ENCODE measurements around the gene GOLM1. TPM values are rescaled to one million over a fixed set of nuclear protein-coding genes. Genes with fewer than 3 reads are reported as not detected.

The GOLM1 gene
- total RNA-seq, 1 donor from 2014 or later: 126 TPM

GRCh38 chr9:86043999-86044398, 55.4 kb downstream of the GOLM1 start:
- H3K4me1 Mint-ChIP-seq (ENCODE audit: low read depth, unreplicated experiment): no peaks in the 10 kb centered on the region
- H3K9ac ChIP-seq (ENCODE audit: low read length): no peak overlapping the region
- H3K9me3 Mint-ChIP-seq (ENCODE audit: unreplicated experiment): no peaks in the 10 kb centered on the region
- no peak overlapping the region for H3K27ac Mint-ChIP-seq (ENCODE audit: unreplicated experiment)
- H3K79me2 ChIP-seq (ENCODE audit: insufficient read depth, low read length): no peaks in the 10 kb centered on the region
- no peak overlapping the region for H3K4me3 Mint-ChIP-seq (ENCODE audit: unreplicated experiment)
- H3K27me3 Mint-ChIP-seq (ENCODE audit: low read depth, unreplicated experiment): no peaks in the 10 kb centered on the region
- peaks cover 4% of the 10 kb centered on the region for H3K36me3 Mint-ChIP-seq (ENCODE audit: low read depth, unreplicated experiment)
- H3K27ac ChIP-seq (ENCODE audit: low read depth, low read length): no peak overlapping the region
- no peak for FAIRE-seq
- DNase-seq (ENCODE audit: low read depth): no peak
- H3K27me3 ChIP-seq (ENCODE audit: insufficient read depth, low read length): no peaks in the 10 kb centered on the region
- H4K20me1 ChIP-seq (ENCODE audit: insufficient read depth, low read length): no peaks in the 10 kb centered on the region
- H3K9me3 ChIP-seq (ENCODE audit: insufficient read depth, low read depth, low read length): no peaks in the 10 kb centered on the region
- TF ChIP-seq CTCF (IDR thresholded peaks at IDR 0.05; ENCODE audit: insufficient read depth, low read depth, low read length) (no peak), EZH2 (IDR thresholded peaks at IDR 0.05; ENCODE audit: insufficient read depth, low read length) (no peak)
- H3K4me3 ChIP-seq (ENCODE audit: insufficient read depth, low read depth, low read length): no peak overlapping the region
- no peaks in the 10 kb centered on the region for H3K36me3 ChIP-seq (ENCODE audit: insufficient read depth, low read length)
- H2AFZ ChIP-seq (ENCODE audit: low read depth, low read length): no peak overlapping the region
- no peak overlapping the region for H3K4me2 ChIP-seq (ENCODE audit: low read length)
- no peaks in the 10 kb centered on the region for H3K4me1 ChIP-seq (ENCODE audit: insufficient read depth, low read length)

GRCh38 chr9:86043586-86043985, 55.8 kb downstream of the GOLM1 start:
- no peaks in the 10 kb centered on the region for H3K4me1 ChIP-seq (ENCODE audit: insufficient read depth, low read length)
- no peak for TF ChIP-seq EZH2 (IDR thresholded peaks at IDR 0.05; ENCODE audit: insufficient read depth, low read length)
- no peak for TF ChIP-seq CTCF (IDR thresholded peaks at IDR 0.05; ENCODE audit: insufficient read depth, low read depth, low read length)
- H3K4me2 ChIP-seq (ENCODE audit: low read length): no peak overlapping the region
- no peaks in the 10 kb centered on the region for H3K36me3 ChIP-seq (ENCODE audit: insufficient read depth, low read length)
- Mint-ChIP-seq H3K36me3 (ENCODE audit: low read depth, unreplicated experiment) (peaks cover 6% of the 10 kb centered on the region), H3K27me3 (ENCODE audit: low read depth, unreplicated experiment) (no peaks in the 10 kb centered on the region), H3K9me3 (ENCODE audit: unreplicated experiment) (no peaks in the 10 kb centered on the region), H3K4me3 (ENCODE audit: unreplicated experiment) (no peak overlapping the region), H3K27ac (ENCODE audit: unreplicated experiment) (no peak overlapping the region), H3K4me1 (ENCODE audit: low read depth, unreplicated experiment) (no peaks in the 10 kb centered on the region)
- H3K79me2 ChIP-seq (ENCODE audit: insufficient read depth, low read length): no peaks in the 10 kb centered on the region
- no peak for FAIRE-seq
- no peak overlapping the region for H3K4me3 ChIP-seq (ENCODE audit: insufficient read depth, low read depth, low read length)
- DNase-seq (ENCODE audit: low read depth): no peak
- no peak overlapping the region for H2AFZ ChIP-seq (ENCODE audit: low read depth, low read length)
- no peak overlapping the region for H3K27ac ChIP-seq (ENCODE audit: low read depth, low read length)
- no peaks in the 10 kb centered on the region for H3K9me3 ChIP-seq (ENCODE audit: insufficient read depth, low read depth, low read length)
- no peak overlapping the region for H3K9ac ChIP-seq (ENCODE audit: low read length)
- H3K27me3 ChIP-seq (ENCODE audit: insufficient read depth, low read length): no peaks in the 10 kb centered on the region
- H4K20me1 ChIP-seq (ENCODE audit: insufficient read depth, low read length): no peaks in the 10 kb centered on the region

GRCh38 chr9:86042199-86042978, 57.0 kb downstream of the GOLM1 start:
- no peak overlapping the region for H3K4me3 ChIP-seq (ENCODE audit: insufficient read depth, low read depth, low read length)
- FAIRE-seq (no peak), DNase-seq (ENCODE audit: low read depth) (no peak)
- no peaks in the 10 kb centered on the region for H3K4me1 ChIP-seq (ENCODE audit: insufficient read depth, low read length)
- H2AFZ ChIP-seq (ENCODE audit: low read depth, low read length): no peak overlapping the region
- no peaks in the 10 kb centered on the region for H3K79me2 ChIP-seq (ENCODE audit: insufficient read depth, low read length)
- Mint-ChIP-seq H3K36me3 (ENCODE audit: low read depth, unreplicated experiment) (peaks cover 6% of the 10 kb centered on the region), H3K4me3 (ENCODE audit: unreplicated experiment) (no peak overlapping the region), H3K4me1 (ENCODE audit: low read depth, unreplicated experiment) (no peaks in the 10 kb centered on the region), H3K27me3 (ENCODE audit: low read depth, unreplicated experiment) (no peaks in the 10 kb centered on the region), H3K27ac (ENCODE audit: unreplicated experiment) (no peak overlapping the region), H3K9me3 (ENCODE audit: unreplicated experiment) (no peaks in the 10 kb centered on the region)
- H4K20me1 ChIP-seq (ENCODE audit: insufficient read depth, low read length): no peaks in the 10 kb centered on the region
- no peaks in the 10 kb centered on the region for H3K36me3 ChIP-seq (ENCODE audit: insufficient read depth, low read length)
- H3K4me2 ChIP-seq (ENCODE audit: low read length): no peak overlapping the region
- no peak for TF ChIP-seq CTCF (IDR thresholded peaks at IDR 0.05; ENCODE audit: insufficient read depth, low read depth, low read length)
- no peak for TF ChIP-seq EZH2 (IDR thresholded peaks at IDR 0.05; ENCODE audit: insufficient read depth, low read length)
- no peak overlapping the region for H3K9ac ChIP-seq (ENCODE audit: low read length)
- H3K27me3 ChIP-seq (ENCODE audit: insufficient read depth, low read length): no peaks in the 10 kb centered on the region
- no peak overlapping the region for H3K27ac ChIP-seq (ENCODE audit: low read depth, low read length)
- no peaks in the 10 kb centered on the region for H3K9me3 ChIP-seq (ENCODE audit: insufficient read depth, low read depth, low read length)
